ENCODE measurements around the gene INPP5B.
A peak's percentile ranks its signal among the peaks of the same experiment; 100 is the strongest.

The INPP5B gene

DNA sequence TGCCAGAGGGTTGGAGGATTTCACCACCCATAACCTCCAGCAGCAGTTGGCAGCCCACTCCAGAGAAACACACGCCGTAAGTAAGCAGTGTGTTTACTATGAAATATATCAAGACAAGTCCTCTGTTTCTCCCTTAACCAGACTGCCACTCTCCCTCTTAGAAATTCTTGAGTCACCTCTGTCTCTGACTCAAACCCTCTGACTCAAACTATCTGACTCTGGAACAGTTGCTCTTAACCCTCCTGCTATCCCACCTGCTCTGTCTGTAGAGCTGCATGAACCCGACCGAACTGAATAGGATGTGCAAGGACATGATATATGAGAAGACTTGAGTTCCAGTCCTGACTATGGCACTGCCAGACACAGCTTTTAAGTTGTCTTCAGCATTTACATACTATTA is 14.1 kb downstream of the INPP5B start:
- no peaks in the 10 kb centered on the region for H3K27me3 Mint-ChIP-seq (ENCODE audit: low read depth)
- H3K36me3 Mint-ChIP-seq (ENCODE audit: low read depth) = peaks cover 14% of the 10 kb centered on the region
- peak overlapping the region in 2 of 3 experiments; percentile 13 to 65 for H3K27ac Mint-ChIP-seq
- peaks cover 9% of the 10 kb centered on the region for H3K4me1 Mint-ChIP-seq
- TF ChIP-seq CTCF (IDR thresholded peaks at IDR 0.05; ENCODE audit: unreplicated experiment in 3 of 3) = no peak
- no peaks in the 10 kb centered on the region for H3K9me3 Mint-ChIP-seq
- peak overlapping the region; percentile 78 to 87 (median 82) for H3K4me3 Mint-ChIP-seq

GRCh38 chr1:37931361-37932158 is 15.3 kb downstream of the INPP5B start:
- Mint-ChIP-seq H3K9me3 (no peaks in the 10 kb centered on the region), H3K27me3 (ENCODE audit: low read depth) (no peaks in the 10 kb centered on the region), H3K4me3 (peak overlapping the region; percentile 87 to 89 (median 88)), H3K4me1 (peaks cover 9% of the 10 kb centered on the region), H3K36me3 (ENCODE audit: low read depth) (peaks cover 11% of the 10 kb centered on the region), H3K27ac (peak overlapping the region; percentile 29 to 77 (median 50))
- TF ChIP-seq CTCF (IDR thresholded peaks at IDR 0.05; ENCODE audit: unreplicated experiment in 3 of 3) = no peak

DNA sequence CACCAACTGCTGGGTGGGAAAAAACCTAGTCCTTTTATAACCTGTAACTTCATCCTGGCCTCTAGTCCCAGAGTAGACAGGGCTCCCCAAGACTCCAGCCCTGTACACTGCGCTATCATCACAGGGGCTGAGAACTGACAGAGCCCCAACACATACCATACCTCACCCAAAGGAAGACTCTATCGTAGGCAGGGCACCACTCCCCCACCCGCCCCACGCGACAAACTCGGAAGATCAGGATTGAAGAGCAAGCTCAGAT is 15.8 kb downstream of the INPP5B start:
- Mint-ChIP-seq H3K9me3 (no peaks in the 10 kb centered on the region), H3K27me3 (ENCODE audit: low read depth) (no peaks in the 10 kb centered on the region), H3K36me3 (ENCODE audit: low read depth) (peaks cover 6% of the 10 kb centered on the region), H3K27ac (peak overlapping the region in 2 of 3 experiments; percentile 50 to 68), H3K4me3 (peak overlapping the region; percentile 87 to 89 (median 88)), H3K4me1 (peaks cover 9% of the 10 kb centered on the region)
- TF ChIP-seq CTCF (IDR thresholded peaks at IDR 0.05; ENCODE audit: unreplicated experiment in 3 of 3) = no peak

DNA sequence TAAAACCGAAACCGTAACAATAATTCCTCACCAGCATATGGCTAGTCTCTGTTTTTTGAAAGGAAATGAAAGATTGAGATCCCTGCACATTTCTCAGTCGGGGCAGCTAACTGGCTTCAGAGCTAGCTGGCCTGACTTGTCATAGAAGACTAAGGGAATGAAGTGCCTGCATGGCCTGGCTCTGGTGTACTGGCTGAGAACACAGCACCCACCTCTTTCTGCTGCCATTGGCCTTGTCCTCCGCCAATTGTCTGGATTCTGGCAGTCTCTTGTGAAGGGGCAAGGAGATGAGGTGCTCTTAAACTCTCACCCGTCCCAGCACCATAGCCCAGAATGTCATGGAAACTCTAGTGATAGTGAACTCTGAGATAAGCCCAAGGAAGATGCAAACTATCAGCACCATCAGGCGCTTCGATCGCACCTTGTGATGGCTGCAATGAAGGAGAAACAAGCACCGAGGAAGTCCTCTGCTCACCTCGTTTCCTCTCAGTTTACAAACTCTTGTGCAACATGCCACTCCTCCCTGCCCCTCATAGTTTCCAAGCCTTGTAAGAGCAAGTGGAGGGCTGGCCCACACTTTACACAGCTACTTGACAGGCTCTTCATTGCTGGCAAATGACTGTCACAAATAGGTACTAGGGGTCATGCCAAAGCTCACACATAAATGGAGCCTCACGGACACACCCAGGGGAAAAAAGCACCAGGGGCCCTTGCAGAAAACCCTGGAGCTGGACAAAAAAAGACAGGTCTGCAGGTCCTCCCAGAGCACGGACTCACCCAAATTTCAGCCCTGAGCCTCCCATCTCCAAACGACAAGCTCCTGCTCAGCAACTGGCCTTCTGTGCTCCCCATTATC is 16.4 kb downstream of the INPP5B start:
- Mint-ChIP-seq H3K36me3 (ENCODE audit: low read depth) (peaks cover 7% of the 10 kb centered on the region), H3K27me3 (ENCODE audit: low read depth) (no peaks in the 10 kb centered on the region), H3K9me3 (no peaks in the 10 kb centered on the region), H3K27ac (peak overlapping the region in 2 of 3 experiments; percentile 50 to 68), H3K4me3 (peak overlapping the region; percentile 87 to 89 (median 88)), H3K4me1 (peaks cover 15% of the 10 kb centered on the region)
- TF ChIP-seq CTCF (IDR thresholded peaks at IDR 0.05; ENCODE audit: unreplicated experiment in 3 of 3) = no peak

DNA sequence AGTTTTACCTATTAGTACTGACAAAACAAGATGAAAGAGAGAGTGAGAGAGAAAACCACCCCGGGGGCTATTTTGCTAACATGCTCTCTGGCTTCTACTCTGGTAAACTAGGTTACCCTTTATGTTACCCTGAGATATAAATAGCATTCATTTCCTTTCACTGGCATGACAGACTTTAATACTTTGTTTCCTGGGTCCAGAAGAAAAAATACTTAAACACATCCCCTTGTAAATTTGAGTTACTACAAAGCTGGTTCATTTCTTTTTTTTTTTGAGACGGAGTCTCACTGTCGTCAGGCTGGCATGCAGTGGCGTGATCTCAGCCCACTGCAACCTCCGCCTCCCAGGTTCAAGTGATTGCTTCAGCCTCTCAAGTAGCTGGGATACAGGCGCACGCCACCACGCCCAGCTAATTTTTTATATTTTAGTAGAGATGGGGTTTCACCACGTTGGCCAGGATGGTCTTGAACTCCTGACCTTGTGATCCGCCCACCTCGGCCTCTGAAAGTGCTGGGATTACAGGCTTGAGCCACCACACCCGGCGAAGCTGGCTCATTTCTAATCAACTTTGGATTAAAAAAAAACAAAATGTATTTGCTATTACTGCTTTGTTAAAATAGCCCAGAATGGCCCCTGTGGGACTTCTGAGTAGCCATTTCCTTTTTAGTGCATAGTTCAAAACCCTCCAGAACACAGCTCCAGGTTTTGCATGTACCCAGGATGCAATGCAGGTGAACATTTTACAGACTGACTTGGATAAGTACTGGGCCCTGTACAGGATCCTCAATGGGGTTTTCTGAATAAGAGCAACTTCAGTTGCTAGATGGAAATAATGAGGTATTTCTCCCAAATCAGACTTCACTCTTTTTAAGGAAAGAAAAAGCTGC is 20.6 kb downstream of the INPP5B start:
- TF ChIP-seq CTCF (IDR thresholded peaks at IDR 0.05; ENCODE audit: unreplicated experiment in 3 of 3) = no peak
- peaks cover 10% of the 10 kb centered on the region for H3K4me1 Mint-ChIP-seq
- peaks cover 13% of the 10 kb centered on the region for H3K36me3 Mint-ChIP-seq (ENCODE audit: low read depth)
- peak overlapping the region in 1 of 3 experiments; percentile 53 for H3K27ac Mint-ChIP-seq
- no peaks in the 10 kb centered on the region for H3K9me3 Mint-ChIP-seq
- H3K27me3 Mint-ChIP-seq (ENCODE audit: low read depth) = no peaks in the 10 kb centered on the region
- no peak overlapping the region for H3K4me3 Mint-ChIP-seq
